H9 (cell line): ENCODE results near the gene JAK1. TPM values are rescaled to one million over a fixed set of nuclear protein-coding genes. Genes with fewer than 3 reads are reported as not detected.

Experiments used
- DNase-seq: peaks from one replicate; pipeline ENCODE4 v3.0.0-alpha.2; 2017
- H2AFZ ChIP-seq: one replicate; pipeline ENCODE4 v1.6.1; 2013; ENCODE audit warnings: mild to moderate bottlenecking, low read length, control low read depth, moderate library complexity
- H2AK5ac ChIP-seq: 2 replicates; pipeline ENCODE4 v1.6.1; 2013; ENCODE audit warnings: low read length, control low read depth, mixed read lengths; ENCODE audit not compliant: insufficient read length
- H2BK120ac ChIP-seq: one replicate; pipeline ENCODE4 v1.6.1; 2013; ENCODE audit warnings: low read depth, mild to moderate bottlenecking, low read length, control low read depth, inconsistent platforms; ENCODE audit not compliant: poor library complexity, severe bottlenecking
- H2BK12ac ChIP-seq: 2 replicates; pipeline ENCODE4 v1.6.1; 2013; ENCODE audit warnings: low read length, control low read depth, mixed read lengths, low read depth; ENCODE audit not compliant: insufficient read length
- H2BK15ac ChIP-seq: 2 replicates; pipeline ENCODE4 v1.6.1; 2013; ENCODE audit warnings: low read depth, low read length, control low read depth
- H2BK20ac ChIP-seq: one replicate; pipeline ENCODE4 v1.6.1; 2013; ENCODE audit warnings: low read depth, mild to moderate bottlenecking, low read length, control low read depth, inconsistent platforms; ENCODE audit not compliant: poor library complexity, severe bottlenecking
- H2BK5ac ChIP-seq: 2 replicates; pipeline ENCODE4 v1.6.1; 2013; ENCODE audit warnings: low read length, control low read depth, mixed read lengths; ENCODE audit not compliant: insufficient read length
- H3K14ac ChIP-seq: 2 replicates; pipeline ENCODE4 v1.6.1; 2013; ENCODE audit warnings: low read length, control low read depth; ENCODE audit not compliant: insufficient read depth
- H3K18ac ChIP-seq: 2 replicates; pipeline ENCODE4 v1.6.1; 2013; ENCODE audit warnings: low read depth, mild to moderate bottlenecking, mixed read lengths, low read length, control low read depth; ENCODE audit not compliant: insufficient read length
- H3K23ac ChIP-seq: 2 replicates; pipeline ENCODE4 v1.6.1; 2013; ENCODE audit warnings: low read length, control low read depth, mixed read lengths, low read depth; ENCODE audit not compliant: insufficient read length
- H3K23me2 ChIP-seq: 2 replicates; pipeline ENCODE4 v1.6.1; 2013; ENCODE audit warnings: low read depth, mild to moderate bottlenecking, mixed read lengths, low read length, control low read depth; ENCODE audit not compliant: insufficient read length, poor library complexity, severe bottlenecking
- H3K27ac ChIP-seq: 2 replicates; pipeline ENCODE4 v1.5.1; 2013; ENCODE audit warnings: low read length, control low read depth, mixed read lengths, low read depth; ENCODE audit not compliant: insufficient read length
- H3K27me3 ChIP-seq: 2 replicates; pipeline ENCODE4 v1.6.1; 2013; ENCODE audit warnings: low read length, control low read depth, inconsistent platforms; ENCODE audit not compliant: insufficient read depth
- H3K4ac ChIP-seq: 2 replicates; pipeline ENCODE4 v1.6.1; 2013; ENCODE audit warnings: low read depth, mild to moderate bottlenecking, control low read depth, inconsistent platforms, low read length, moderate library complexity
- H3K4me1 ChIP-seq: 2 replicates; pipeline ENCODE4 v1.6.1; 2013; ENCODE audit warnings: low read length, control low read depth, inconsistent platforms; ENCODE audit not compliant: insufficient read depth
- H3K4me2 ChIP-seq: 2 replicates; pipeline ENCODE4 v1.6.1; 2013; ENCODE audit warnings: low read length, control low read depth, mixed read lengths; ENCODE audit not compliant: insufficient read length, insufficient read depth
- H3K56ac ChIP-seq: 2 replicates; pipeline ENCODE4 v1.6.1; 2013; ENCODE audit warnings: low read depth, mild to moderate bottlenecking, mixed read lengths, low read length, control low read depth; ENCODE audit not compliant: insufficient read length
- H3K79me1 ChIP-seq: 2 replicates; pipeline ENCODE4 v1.6.1; 2013; ENCODE audit warnings: low read depth, mild to moderate bottlenecking, moderate library complexity, low read length, control low read depth, inconsistent platforms; ENCODE audit not compliant: insufficient read depth, poor library complexity, severe bottlenecking
- H3K79me2 ChIP-seq: 2 replicates; pipeline ENCODE4 v1.6.1; 2013; ENCODE audit warnings: low read length, control low read depth, inconsistent platforms; ENCODE audit not compliant: insufficient read depth
- H3K9ac ChIP-seq: 2 replicates; pipeline ENCODE4 v1.6.1; 2013; ENCODE audit warnings: low read length, control low read depth, mixed read lengths; ENCODE audit not compliant: insufficient read length; ENCODE audit errors: extremely low read depth
- H3K9me3 ChIP-seq: one replicate; pipeline ENCODE4 v1.6.1; 2013; ENCODE audit warnings: low read depth, low read length, inconsistent platforms; ENCODE audit not compliant: control insufficient read depth
- H3T11ph ChIP-seq: one replicate; pipeline ENCODE4 v1.6.1; 2013; ENCODE audit warnings: mild to moderate bottlenecking, low read length, control low read depth, inconsistent platforms
- H4K20me1 ChIP-seq: one replicate; pipeline ENCODE4 v1.6.1; 2013; ENCODE audit not compliant: control insufficient read depth, insufficient read length, insufficient read depth
- H4K5ac ChIP-seq: 2 replicates; pipeline ENCODE4 v1.6.1; 2013; ENCODE audit warnings: low read depth, mild to moderate bottlenecking, mixed read lengths, low read length, control low read depth; ENCODE audit not compliant: insufficient read length
- H4K8ac ChIP-seq: replicated peaks from 2 replicates; pipeline ENCODE4 v1.6.1; 2013; ENCODE audit warnings: low read length, control low read depth, mixed read lengths, low read depth; ENCODE audit not compliant: insufficient read length
- H4K91ac ChIP-seq: 2 replicates; pipeline ENCODE4 v1.6.1; 2013; ENCODE audit warnings: low read depth, mild to moderate bottlenecking, moderate library complexity, mixed read lengths, low read length, control low read depth; ENCODE audit not compliant: insufficient read length
- H3K27ac Mint-ChIP-seq, 3 experiments: 2 replicates in 2 of 3; 3 replicates in 1 of 3; pipeline ENCODE4 v1.8.0; 2020 to 2021; ENCODE audit warnings: mixed read lengths in 3 of 3, mild to moderate bottlenecking in 1 of 3, moderate library complexity in 1 of 3
- H3K27me3 Mint-ChIP-seq: 2 replicates; pipeline ENCODE4 v1.8.0; 2021; ENCODE audit warnings: low read depth, mild to moderate bottlenecking, moderate library complexity, mixed read lengths
- H3K36me3 Mint-ChIP-seq, 3 experiments: 2 replicates in 2 of 3; 3 replicates in 1 of 3; pipeline ENCODE4 v1.8.0; 2020 to 2021; ENCODE audit warnings: low read depth in 3 of 3, mixed read lengths in 3 of 3; ENCODE audit not compliant: insufficient read depth in 1 of 3
- H3K4me1 Mint-ChIP-seq, 2 experiments: 2 replicates each; pipeline ENCODE4 v1.8.0; 2020; ENCODE audit warnings: mixed read lengths in 2 of 2
- H3K4me3 Mint-ChIP-seq, 2 experiments: 2 replicates in 1 of 2; 3 replicates in 1 of 2; pipeline ENCODE4 v1.8.0; 2020 to 2021; ENCODE audit warnings: mild to moderate bottlenecking in 2 of 2, mixed read lengths in 2 of 2, moderate library complexity in 1 of 2
- H3K9me3 Mint-ChIP-seq, 2 experiments: 2 replicates in 1 of 2; 3 replicates in 1 of 2; pipeline ENCODE4 v1.8.0; 2020; ENCODE audit warnings: mild to moderate bottlenecking in 2 of 2, mixed read lengths in 2 of 2, moderate library complexity in 1 of 2
- CTCF ChIP-seq: fragments of 200-600 bp; sonication (generic); conservative IDR thresholded peaks from 3 replicates; pipeline ENCODE4 v1.8.0; 2021; ENCODE audit warnings: antibody characterized with exemption, mild to moderate bottlenecking
- total RNA-seq: library from RNA; stranded (reverse); gene quantifications from 2 replicates; pipeline ENCODE4 v1.2.1, GENCODE V29; 2021

JAK1 gene
- total RNA-seq, 1 experiment from 2014 or later = 12.8 TPM

GRCh38 chr1:64960731-64961130 lies 5.6 kb downstream of the JAK1 start:
- no peaks in the 10 kb centered on the region for H3K36me3 Mint-ChIP-seq
- TF ChIP-seq CTCF = no peak
- H2BK15ac ChIP-seq = no peak overlapping the region
- H3K23ac ChIP-seq = no peak overlapping the region
- H3K4me2 ChIP-seq = no peak overlapping the region
- no peak overlapping the region for H3K4me3 Mint-ChIP-seq
- H2AK5ac ChIP-seq = no peak overlapping the region
- no peak overlapping the region for H3K4ac ChIP-seq
- no peak overlapping the region for H3K27ac ChIP-seq
- H2BK120ac ChIP-seq = no peak overlapping the region
- H3K4me1 Mint-ChIP-seq = peaks cover 22 to 24% of the 10 kb centered on the region in 2 experiments
- H4K91ac ChIP-seq = no peak overlapping the region
- no peak overlapping the region for H3K27ac Mint-ChIP-seq
- no peak overlapping the region for H3K9ac ChIP-seq
- H3K9me3 ChIP-seq = no peaks in the 10 kb centered on the region
- H2AFZ ChIP-seq = no peak overlapping the region
- H3K79me2 ChIP-seq = peaks cover 2% of the 10 kb centered on the region; the same call in 1 of the 2 replicates
- peaks cover 25% of the 10 kb centered on the region for H3K27me3 Mint-ChIP-seq
- H3K23me2 ChIP-seq = peaks cover 7% of the 10 kb centered on the region
- no peaks in the 10 kb centered on the region for H4K20me1 ChIP-seq
- H3K4me1 ChIP-seq = peaks cover 14% of the 10 kb centered on the region
- H3K18ac ChIP-seq = no peak overlapping the region
- no peak overlapping the region for H4K8ac ChIP-seq
- H2BK20ac ChIP-seq = no peak overlapping the region
- H3T11ph ChIP-seq = no peak overlapping the region
- H2BK5ac ChIP-seq = no peak overlapping the region
- DNase-seq = no peak
- H3K79me1 ChIP-seq = no peaks in the 10 kb centered on the region
- H3K27me3 ChIP-seq = peaks cover 2% of the 10 kb centered on the region; the same call in 1 of the 2 replicates
- no peaks in the 10 kb centered on the region for H3K9me3 Mint-ChIP-seq
- H3K14ac ChIP-seq = no peak overlapping the region
- H4K5ac ChIP-seq = no peak overlapping the region
- H2BK12ac ChIP-seq = no peak overlapping the region
- no peak overlapping the region for H3K56ac ChIP-seq
